K562 (cell line): ENCODE results near the gene SLC9A3. TPM values are rescaled to one million over a fixed set of nuclear protein-coding genes. Genes with fewer than 3 reads are reported as not detected.

Experiments
- ATAC-seq: fragments of 200-7000 bp; cut with Tn5 transposase; 3 replicates; pipeline ENCODE4 v1.9.1; 2020; ENCODE audit warnings: moderate library complexity
- BruUV-seq: library from RNA; stranded (reverse); fragments of 400-500 nt; replicated peaks from 2 replicates; lab custom pipeline; 2021; lab: Mats Ljungman, UMichigan
- CTCF ChIA-PET: fragments of 300-600 bp; formaldehyde crosslinking; extraction: SDS; loops from one replicate; lab custom pipeline; 2021; ENCODE audit warnings: low intra/inter-chr PET ratio; lab: Yijun Ruan, JAX
- POLR2A ChIA-PET: fragments of 300-600, 350-650 bp; sonication (Branson Sonifier 250); formaldehyde crosslinking; extraction: SDS; loops from one replicate; lab custom pipeline; 2021; ENCODE audit warnings: antibody characterized with exemption, inconsistent platforms; lab: Yijun Ruan, JAX
- DNase-seq, 4 experiments: peaks; one replicate each; pipeline versions ENCODE4 v3.0.0 to v3.0.0-alpha.2; 2011 to 2018; ENCODE audit warnings: low spot score in 3 of 4, mixed read lengths in 3 of 4; ENCODE audit errors: extremely low read depth in 1 of 4
- FAIRE-seq: peaks from 2 replicates; lab custom pipeline; 2011; peaks lifted over from hg19 to GRCh38; lab: Jason Lieb, UNC
- H2AFZ ChIP-seq: 2 replicates; pipeline ENCODE4 v1.6.0; 2011; ENCODE audit warnings: low read depth, low read length, control low read depth, inconsistent platforms
- H3K27ac ChIP-seq: fragments of 200-600 bp; 3 replicates; pipeline ENCODE4 v1.8.0; 2011; ENCODE audit warnings: low read depth, mild to moderate bottlenecking, control low read depth, inconsistent platforms, low read length, moderate library complexity, mixed read lengths; ENCODE audit errors: extremely low read depth
- H3K27me3 ChIP-seq, 2 experiments: fragments of 300-600 bp in 1 of 2; 2 replicates in 1 of 2; 3 replicates in 1 of 2; pipeline versions ENCODE4 v1.6.0 to v1.8.0; 2011; ENCODE audit warnings: inconsistent platforms in 2 of 2, low read length in 2 of 2, mild to moderate bottlenecking in 1 of 2, mixed read lengths in 1 of 2, moderate library complexity in 1 of 2; ENCODE audit not compliant: control insufficient read depth in 2 of 2, insufficient read depth in 2 of 2
- H3K36me3 ChIP-seq: fragments of 300-600 bp; 3 replicates; pipeline ENCODE4 v1.8.0; 2011; ENCODE audit warnings: mild to moderate bottlenecking, low read length, inconsistent platforms; ENCODE audit not compliant: control insufficient read depth, insufficient read depth
- H3K4me1 ChIP-seq, 2 experiments: fragments of 200-600 bp in 1 of 2; replicated peaks in 1 of 2; 2 replicates in 1 of 2; 3 replicates in 1 of 2; pipeline versions ENCODE4 v1.5.1 to v1.8.0; 2011; ENCODE audit warnings: inconsistent platforms in 2 of 2, low read length in 2 of 2, mild to moderate bottlenecking in 1 of 2, mixed read lengths in 1 of 2, moderate library complexity in 1 of 2; ENCODE audit not compliant: control insufficient read depth in 2 of 2, insufficient read depth in 2 of 2
- H3K4me2 ChIP-seq: 2 replicates; pipeline ENCODE4 v1.6.1; 2011; ENCODE audit warnings: low read length, control low read depth, inconsistent platforms, mixed read lengths; ENCODE audit not compliant: insufficient read depth
- H3K4me3 ChIP-seq: fragments of 200-600 bp; sonication (generic), shearing (Covaris generic); 2 replicates; pipeline ENCODE4 v1.5.1; 2016; ENCODE audit warnings: control low read depth, inconsistent platforms
- H3K79me2 ChIP-seq: fragments of 200-600 bp; 3 replicates; pipeline ENCODE4 v1.8.0; 2011; ENCODE audit warnings: low read length, inconsistent platforms; ENCODE audit not compliant: control insufficient read depth, insufficient read depth
- H3K9ac ChIP-seq, 2 experiments: 2 replicates each; pipeline versions ENCODE4 v1.6.0 to v1.6.1; 2011; ENCODE audit warnings: low read depth in 2 of 2, low read length in 2 of 2, control low read depth in 1 of 2, inconsistent platforms in 1 of 2, mild to moderate bottlenecking in 1 of 2, mixed read lengths in 1 of 2; ENCODE audit not compliant: insufficient read depth in 1 of 2
- H3K9me1 ChIP-seq: one replicate; pipeline ENCODE4 v1.6.0; 2011; ENCODE audit warnings: inconsistent platforms, mild to moderate bottlenecking, low read length, moderate library complexity; ENCODE audit not compliant: control insufficient read depth, insufficient read depth
- H3K9me3 ChIP-seq: replicated peaks from 2 replicates; pipeline ENCODE4 v1.5.1; 2011; ENCODE audit warnings: low read depth, low read length, inconsistent platforms; ENCODE audit not compliant: control insufficient read depth, insufficient read depth
- H4K20me1 ChIP-seq: replicated peaks from 2 replicates; pipeline ENCODE4 v1.6.1; 2011; ENCODE audit warnings: low read length, inconsistent platforms, mixed read lengths; ENCODE audit not compliant: control insufficient read depth, insufficient read depth
- BRD4 ChIP-seq: fragments of 200-600 bp; sonication (generic); IDR thresholded peaks from 2 replicates; pipeline ENCODE4 v1.6.1; 2017; ENCODE audit warnings: inconsistent platforms
- CTCF ChIP-seq, 3 experiments: IDR thresholded peaks in 2 of 3; conservative IDR thresholded peaks in 1 of 3; 2 replicates each; pipeline ENCODE4 v1.5.1; 2011 to 2012; ENCODE audit warnings: low read length in 3 of 3, mild to moderate bottlenecking in 3 of 3, control low read depth in 2 of 3, improper control_type of control experiment in 1 of 3, inconsistent platforms in 1 of 3, low read depth in 1 of 3, mixed read lengths in 1 of 3, moderate library complexity in 1 of 3; ENCODE audit not compliant: insufficient read depth in 2 of 3
- EGR1 ChIP-seq: fragments of 450-650 bp; conservative IDR thresholded peaks from 2 replicates; pipeline ENCODE4 v1.6.1; 2017; ENCODE audit warnings: mild to moderate bottlenecking
- KDM2B ChIP-seq: fragments of 250-450 bp; sonication (Bioruptor Pico); IDR thresholded peaks from 2 replicates; pipeline ENCODE4 v1.8.0; 2021; ENCODE audit warnings: mild to moderate bottlenecking, moderate library complexity
- SAFB ChIP-seq: fragments of 200-400 bp; formaldehyde crosslinking; IDR thresholded peaks from 2 replicates; pipeline ENCODE4 v1.6.1; 2017; ENCODE audit warnings: low read depth, low read length, borderline replicate concordance
- WGBS: fragments of 100-300 bp; shearing (Covaris generic); methylation state at CpG from one replicate; pipeline ENCODE4 v1.1.6; 2016; ENCODE audit warnings: low coverage, mixed read lengths; ENCODE audit not compliant: insufficient coverage; ENCODE audit errors: missing lambda C conversion rate; 5-methylcytosine and 5-hydroxymethylcytosine counted together
- in situ Hi-C: fragments of 300-500 bp; cut with MboI; formaldehyde crosslinking; loops from 4 replicates; pipeline ENCODE4 v1.15.0; 2018; ENCODE audit warnings: inconsistent platforms, mixed read lengths
- intact Hi-C: fragments of 100-400 bp; cut with micrococcal nuclease; formaldehyde crosslinking; loops from 2 replicates; pipeline ENCODE4 v1.14.2; 2022
- polyA plus RNA-seq, 8 experiments: library from polyadenylated mRNA; depleted of rRNA in 4 of 8; stranded (reverse) in 5 of 8; unstranded in 3 of 8; fragments of >200 nt; fragmentation: Nextera tagmentation in 2 of 8; fragmentation: Illumina TruSeq in 1 of 8; extraction: Ambion mirVana in 2 of 8; extraction: Trizol in 1 of 8; gene quantifications; 2 replicates each; pipeline versions ENCODE4 v1.2.1 to v1.2.3, GENCODE V29; 2011 to 2014; ENCODE audit warnings: inconsistent platforms in 1 of 8, missing spikeins in 1 of 8
- total RNA-seq, 7 experiments: library from RNA; depleted of rRNA in 6 of 7; stranded (reverse); fragments of >200 nt in 6 of 7; fragmentation: Illumina TruSeq in 2 of 7; extraction: Trizol in 2 of 7; gene quantifications; 2 replicates each; pipeline versions ENCODE4 v1.2.1 to v1.2.3, GENCODE V29; 2011 to 2021; ENCODE audit warnings: low replicate concordance in 1 of 7
- TF ChIP-seq, protein P1 (sequence below): fragments of 450-650 bp; IDR thresholded peaks from 2 replicates; pipeline ENCODE4 v1.7.0; 2016; ENCODE audit warnings: borderline replicate concordance

The SLC9A3 gene
- total and polyA plus RNA-seq, 9 of the 15 experiments (the other 6 are each of a cell fraction or from before 2014, with no cell fraction given) = 1.5 to 5.8 (median 3.7) TPM; not detected in 2

DNA sequence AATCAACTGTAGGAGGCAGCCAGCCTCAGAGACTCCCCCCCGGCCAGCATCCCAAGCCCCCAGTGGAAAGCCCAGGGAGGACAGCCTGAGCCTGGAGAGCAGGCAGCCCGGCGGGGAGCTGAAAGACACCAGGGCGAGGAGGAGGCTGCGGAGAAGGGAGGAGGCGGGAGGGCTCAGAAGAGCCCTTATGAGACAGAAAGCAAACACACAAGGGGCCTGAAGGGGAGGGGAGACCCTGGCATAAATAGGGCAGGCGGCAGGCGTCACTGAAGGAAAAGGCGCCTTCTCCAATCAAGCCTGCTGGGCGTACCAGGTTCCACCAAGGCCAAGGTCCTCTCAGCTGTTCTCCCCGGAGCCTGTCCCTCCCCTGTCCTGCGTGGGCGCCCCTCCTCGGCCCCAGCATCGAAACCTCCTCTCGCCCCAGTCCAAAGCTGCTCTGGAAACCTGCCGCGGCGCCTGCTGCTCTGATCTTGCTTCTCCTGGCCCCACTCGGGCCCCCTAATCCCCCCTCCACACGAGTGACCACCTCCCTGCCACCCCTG, 1.3 kb downstream of the SLC9A3 start:
- in situ Hi-C loops = no loop called here
- CTCF ChIA-PET = no interaction called here
- intact Hi-C loops = no loop called here
- no peaks in the 10 kb centered on the region for H3K9me1 ChIP-seq
- POLR2A ChIA-PET = interaction anchor here (2.3 kb wide), 1 partner anchor 12 kb away, joined by 10 read pairs; no protein-coding TSS in a partner anchor
- no peaks in the 10 kb centered on the region for H3K79me2 ChIP-seq
- peaks cover 33 to 89% of the 10 kb centered on the region in 2 experiments; a peak in 3 of 5 replicates for H3K27me3 ChIP-seq
- no peak overlapping the region for H3K4me2 ChIP-seq
- H3K4me3 ChIP-seq = no peak overlapping the region
- ATAC-seq (peak; percentile 16; the same call in 1 of the 3 replicates), FAIRE-seq (no peak), DNase-seq (no peak)
- H3K9me3 ChIP-seq = no peaks in the 10 kb centered on the region
- peaks cover 27% of the 10 kb centered on the region for H4K20me1 ChIP-seq
- H3K9ac ChIP-seq = no peak overlapping the region
- H3K36me3 ChIP-seq = no peaks in the 10 kb centered on the region
- peaks cover 0 to 25% of the 10 kb centered on the region in 2 experiments; a peak in 3 of 5 replicates for H3K4me1 ChIP-seq
- TF ChIP-seq SAFB (no peak), BRD4 (no peak), CTCF (IDR thresholded peaks at IDR 0.05 in 2 of 3, conservative IDR thresholded peaks at IDR 0.05 in 1 of 3; ENCODE audit: insufficient read depth in 2 of 3, low read depth in 1 of 3, low read length in 3 of 3) (0 out of 6 replicates have a peak, but pooled peaks of 1 of the 3 experiments have one; percentile 18), KDM2B (CRISPR knock-in tag) (no peak), EGR1 (0 out of 2 replicates have a peak, but pooled peaks have one; percentile 6)
- TF ChIP-seq, protein P1, sequence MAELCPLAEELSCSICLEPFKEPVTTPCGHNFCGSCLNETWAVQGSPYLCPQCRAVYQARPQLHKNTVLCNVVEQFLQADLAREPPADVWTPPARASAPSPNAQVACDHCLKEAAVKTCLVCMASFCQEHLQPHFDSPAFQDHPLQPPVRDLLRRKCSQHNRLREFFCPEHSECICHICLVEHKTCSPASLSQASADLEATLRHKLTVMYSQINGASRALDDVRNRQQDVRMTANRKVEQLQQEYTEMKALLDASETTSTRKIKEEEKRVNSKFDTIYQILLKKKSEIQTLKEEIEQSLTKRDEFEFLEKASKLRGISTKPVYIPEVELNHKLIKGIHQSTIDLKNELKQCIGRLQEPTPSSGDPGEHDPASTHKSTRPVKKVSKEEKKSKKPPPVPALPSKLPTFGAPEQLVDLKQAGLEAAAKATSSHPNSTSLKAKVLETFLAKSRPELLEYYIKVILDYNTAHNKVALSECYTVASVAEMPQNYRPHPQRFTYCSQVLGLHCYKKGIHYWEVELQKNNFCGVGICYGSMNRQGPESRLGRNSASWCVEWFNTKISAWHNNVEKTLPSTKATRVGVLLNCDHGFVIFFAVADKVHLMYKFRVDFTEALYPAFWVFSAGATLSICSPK = no peak
- no peak overlapping the region for H2AFZ ChIP-seq
- H3K27ac ChIP-seq = no peak overlapping the region
- BruUV-seq = no TSS peak
- 5% methylated on average over 21 of the region's 21 CpGs for WGBS
